NCI-H1436 treated with DMSO at 0.1 percent for 48 hours (cell line): ENCODE measurements around the gene FRK.
"Not testable (repeated sequence)": the region's sequence is repeated elsewhere in the genome, so short reads cannot be mapped to it uniquely, and the experiment has no call there.

ENCODE experiments used
- DNase-seq: peaks from one replicate; lab custom pipeline; 2025; lab: John Stamatoyannopoulos, UW

The FRK gene

DNA sequence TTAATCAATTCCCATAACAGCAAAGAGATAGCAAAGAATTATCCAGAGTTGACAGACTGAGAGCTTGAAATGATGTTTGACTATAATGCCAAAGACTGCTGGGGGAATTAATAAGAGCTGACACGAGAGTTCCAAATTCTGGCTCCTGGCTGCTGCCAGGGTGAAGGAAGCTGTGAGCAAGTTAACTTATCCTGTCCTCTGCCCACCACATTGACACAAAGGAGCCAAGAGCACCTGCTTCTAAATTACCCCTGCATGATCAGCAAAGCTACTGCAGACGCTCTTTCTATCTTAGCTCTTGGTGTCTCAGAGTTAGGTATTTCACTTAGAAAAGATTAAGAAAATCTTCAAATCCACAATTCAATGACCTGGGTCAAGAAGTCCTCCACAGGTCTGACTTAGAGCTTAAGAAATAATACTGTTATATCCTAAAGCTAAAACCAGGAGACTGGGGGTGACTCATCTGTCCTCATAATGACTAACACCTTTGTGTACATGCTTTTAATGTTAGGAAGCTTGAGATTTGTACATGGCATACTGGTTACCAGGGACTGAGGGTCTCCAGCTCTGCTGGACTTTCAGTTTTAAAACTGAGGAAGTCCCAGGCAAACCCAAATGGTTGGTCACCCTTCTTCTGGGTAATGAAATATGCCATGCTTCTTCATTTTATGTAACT is 13.2 kb upstream of the FRK start:
- no peak for DNase-seq

- DNase-seq: no peak
These were observed 11.7 kb upstream of the FRK start for GRCh38 chr6:116072368-116072767.

DNA sequence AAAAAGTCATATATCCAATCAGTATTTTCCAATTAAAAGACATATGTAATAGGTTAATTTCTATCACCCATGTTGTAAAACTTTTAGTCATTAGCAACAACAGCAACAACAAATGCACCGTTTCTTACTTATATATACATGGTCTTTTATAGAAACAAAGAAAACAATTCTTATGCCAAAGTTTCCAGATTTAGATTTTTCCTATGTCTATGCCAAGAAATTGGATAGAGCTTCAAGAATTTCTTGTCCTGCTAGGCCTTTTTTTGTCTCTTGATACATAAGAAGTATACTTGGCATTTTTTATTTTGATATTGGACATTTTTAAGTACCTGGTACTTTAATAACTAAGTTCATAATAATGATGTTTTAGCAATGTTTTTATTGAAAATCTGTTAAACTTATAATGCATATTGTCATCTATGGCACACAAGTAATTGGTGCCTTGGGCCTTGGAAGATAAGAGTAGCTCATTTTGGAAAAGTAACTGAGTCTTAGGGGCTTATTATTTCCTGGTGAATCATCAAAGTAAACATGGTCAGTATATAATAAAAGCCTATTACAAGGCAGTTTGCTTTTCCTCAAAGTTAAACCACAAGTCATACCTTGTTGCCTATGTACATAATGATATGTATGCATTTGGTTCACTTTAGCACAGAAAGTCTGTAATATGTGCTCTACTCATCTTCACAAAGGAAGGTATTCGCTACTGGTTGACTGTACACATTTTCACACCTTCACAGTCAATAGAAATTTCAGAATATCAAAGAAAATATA is 10.1 kb upstream of the FRK start:
- no peak for DNase-seq

DNA sequence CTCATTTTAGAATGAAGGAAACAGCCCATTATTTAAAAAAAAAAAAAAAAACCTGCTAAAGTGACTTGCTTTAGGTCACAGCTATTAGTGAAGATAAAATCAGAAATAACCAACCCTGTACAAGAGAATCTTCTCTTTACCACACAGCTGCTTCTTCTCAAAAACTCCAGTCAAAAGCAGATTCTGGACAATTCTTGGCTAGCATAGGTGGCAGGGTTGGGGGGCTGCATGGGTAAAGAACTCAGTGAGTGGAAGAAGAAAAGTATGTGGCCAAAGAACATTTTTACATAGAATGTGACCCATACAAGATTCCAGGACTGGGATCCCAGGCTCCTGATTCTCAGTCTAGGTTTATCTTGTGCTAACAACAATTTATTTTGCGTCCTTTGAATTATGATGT is 9.4 kb upstream of the FRK start:
- no peak for DNase-seq

DNA sequence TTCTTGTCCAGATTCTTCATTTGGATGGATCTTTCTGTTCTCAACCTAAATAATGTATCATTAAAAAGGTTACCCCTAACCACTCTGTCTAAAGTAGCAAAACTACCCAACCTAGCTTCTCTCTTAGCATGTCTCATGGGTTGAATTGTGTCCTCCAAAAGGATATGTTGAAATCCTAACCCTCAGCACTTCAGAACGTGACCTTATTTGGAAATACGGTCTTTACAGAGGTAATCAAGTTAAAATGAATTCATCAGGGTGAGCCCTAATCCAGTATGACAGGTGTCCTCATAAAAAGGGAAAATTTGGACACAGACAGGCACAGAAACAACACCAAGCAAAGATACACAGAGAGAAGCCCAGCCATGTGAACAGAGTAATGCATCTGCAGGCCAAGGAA is 6.1 kb upstream of the FRK start:
- no peak for DNase-seq

DNA sequence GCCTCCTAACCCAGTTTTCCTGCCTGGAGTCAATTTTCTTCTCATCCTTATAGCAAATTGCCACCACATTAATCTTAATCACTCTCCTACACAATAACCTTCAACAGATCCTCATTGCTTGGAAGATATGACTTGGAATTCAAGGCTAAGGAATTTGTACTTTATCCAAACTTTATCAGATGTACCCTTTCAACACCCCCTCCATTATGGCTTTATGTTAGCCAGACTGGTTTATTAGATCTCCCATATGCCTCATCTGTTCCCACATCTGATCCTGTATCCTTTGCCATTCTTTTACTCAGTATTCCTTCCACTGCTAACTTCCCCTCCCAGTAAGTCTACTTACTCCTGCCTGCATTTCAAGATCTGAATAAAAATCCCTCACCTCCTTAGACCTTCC is 4.0 kb upstream of the FRK start:
- no peak for DNase-seq

GRCh38 chr6:116062496-116062895 is 1.8 kb upstream of the FRK start:
- DNase-seq: no peak

DNA sequence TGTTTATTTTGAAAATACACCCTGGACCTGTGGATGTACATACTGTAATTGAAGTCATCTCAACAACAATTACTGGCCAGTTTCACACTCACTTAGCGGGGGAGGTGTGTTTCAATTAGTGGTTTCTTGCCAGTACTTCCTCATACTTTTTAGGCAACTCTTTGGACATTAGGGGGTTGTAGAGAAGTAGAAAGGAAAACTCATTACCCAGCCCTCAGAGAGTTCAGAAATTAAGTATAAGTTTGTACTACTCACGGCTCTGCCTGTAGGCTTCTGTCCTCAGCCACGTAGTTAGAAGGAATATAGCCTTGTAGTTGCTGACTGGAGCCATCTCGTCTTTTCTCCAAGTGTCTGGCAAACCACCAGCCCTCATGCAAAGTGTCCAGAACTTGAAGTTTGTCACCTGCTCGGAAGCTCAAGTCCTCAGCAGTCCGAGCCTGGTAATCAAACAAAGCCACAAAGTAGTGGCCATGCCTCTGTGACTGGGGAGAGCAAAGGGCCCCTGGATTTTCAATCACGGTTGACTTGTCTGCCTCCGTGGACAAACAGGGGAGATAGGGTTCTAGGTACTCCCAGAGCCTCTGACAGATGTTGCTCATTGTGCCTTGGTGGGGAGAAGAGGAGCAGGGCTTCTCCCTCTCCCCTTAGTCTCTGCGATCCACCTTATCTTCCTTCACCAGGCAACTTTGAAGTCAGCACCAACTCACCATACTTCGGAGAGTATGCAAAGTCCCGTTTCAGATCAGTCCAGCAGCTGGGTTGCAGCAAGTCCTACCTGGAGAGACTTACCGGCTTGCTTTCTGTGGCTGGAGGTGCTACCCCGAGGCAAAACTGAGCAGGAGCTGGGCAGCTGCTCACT is 749 bp downstream of the FRK start:
- DNase-seq: no peak

DNA sequence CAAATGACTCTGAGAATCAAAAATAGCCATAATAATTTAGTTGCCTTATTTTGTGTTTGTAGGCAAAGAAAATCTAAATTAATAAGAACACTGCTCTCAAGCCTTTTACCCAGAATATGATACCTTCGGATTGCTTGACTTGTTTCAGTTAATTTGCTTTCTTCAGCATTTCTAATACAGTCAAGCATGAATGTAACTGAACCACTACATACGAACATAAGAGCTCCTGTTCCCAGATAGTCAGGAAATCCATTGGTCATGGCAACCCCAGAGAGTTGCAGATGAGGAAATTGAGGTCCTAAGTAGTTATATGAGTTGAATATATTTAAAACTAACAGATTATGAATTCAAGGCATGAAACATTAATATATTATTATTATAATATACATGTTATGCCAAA is 2.9 kb downstream of the FRK start:
- no peak for DNase-seq

- no peak for DNase-seq
These were observed 5.2 kb downstream of the FRK start for GRCh38 chr6:116055513-116055912.

DNA sequence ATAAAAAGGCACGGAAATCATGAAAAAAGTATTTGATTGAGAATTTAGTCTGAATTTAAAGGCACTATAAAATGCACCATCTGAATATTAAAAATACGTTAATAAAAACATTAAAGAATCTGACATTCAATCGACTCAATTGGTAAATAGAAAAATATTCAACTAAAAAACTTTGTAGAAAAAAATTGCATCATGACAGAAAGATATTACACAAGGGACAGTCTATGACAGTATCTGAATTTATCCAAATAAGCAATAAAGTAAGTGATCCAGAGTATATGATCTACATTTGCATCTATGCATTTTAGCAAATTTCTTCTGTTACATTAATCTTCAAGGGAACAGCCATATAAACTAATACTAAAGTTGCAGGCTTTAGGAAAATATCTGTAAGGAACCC is 9.4 kb downstream of the FRK start:
- DNase-seq: no peak

DNA sequence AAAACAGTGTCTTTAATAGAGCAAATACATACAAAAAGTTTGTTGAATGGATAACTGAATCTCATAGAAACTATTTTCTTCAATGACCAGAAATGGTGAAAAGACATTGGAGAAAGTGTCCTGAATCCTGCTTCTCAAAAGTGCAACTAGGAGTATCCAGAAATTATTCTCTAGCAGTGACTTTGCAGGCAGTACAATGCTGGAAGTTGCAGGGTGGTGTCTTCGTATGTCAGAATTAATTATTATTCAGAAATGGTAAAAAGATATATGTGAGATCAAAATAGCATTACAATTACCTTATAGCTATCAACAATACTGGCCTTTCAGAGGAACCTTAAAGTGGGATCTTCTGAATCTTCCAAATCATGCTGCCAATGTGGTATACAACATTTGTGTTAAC is 10.0 kb downstream of the FRK start:
- DNase-seq: no peak

- DNase-seq: no peak
These were observed 11.4 kb downstream of the FRK start for GRCh38 chr6:116049321-116049720.

GRCh38 chr6:116047173-116047933 is 13.3 kb downstream of the FRK start:
- DNase-seq: no peak

- no peak for DNase-seq
These were observed 14.0 kb downstream of the FRK start for GRCh38 chr6:116046737-116047136.

DNA sequence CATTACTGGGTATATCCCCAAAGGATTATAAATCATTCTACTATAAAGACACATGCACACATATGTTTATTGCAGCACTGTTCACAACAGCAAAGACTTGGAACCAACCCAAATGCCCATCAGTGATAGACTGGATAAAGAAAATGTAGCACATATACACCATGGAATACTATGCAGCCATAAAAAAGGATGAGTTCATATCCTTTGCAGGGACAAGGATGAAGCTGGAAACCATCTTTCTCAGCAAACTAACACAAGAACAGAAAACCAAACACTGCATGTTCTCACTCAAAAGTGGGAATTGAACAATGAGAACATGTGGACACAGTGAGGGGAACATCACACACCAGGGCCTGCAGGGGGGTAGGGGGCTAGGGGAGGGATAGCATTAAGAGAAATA is 14.4 kb downstream of the FRK start:
- DNase-seq: not testable (repeated sequence)

- no peak for DNase-seq
These were observed 18.8 kb downstream of the FRK start for GRCh38 chr6:116041934-116042333.

- no peak for DNase-seq
These were observed 19.7 kb downstream of the FRK start for GRCh38 chr6:116040993-116041392.

DNA sequence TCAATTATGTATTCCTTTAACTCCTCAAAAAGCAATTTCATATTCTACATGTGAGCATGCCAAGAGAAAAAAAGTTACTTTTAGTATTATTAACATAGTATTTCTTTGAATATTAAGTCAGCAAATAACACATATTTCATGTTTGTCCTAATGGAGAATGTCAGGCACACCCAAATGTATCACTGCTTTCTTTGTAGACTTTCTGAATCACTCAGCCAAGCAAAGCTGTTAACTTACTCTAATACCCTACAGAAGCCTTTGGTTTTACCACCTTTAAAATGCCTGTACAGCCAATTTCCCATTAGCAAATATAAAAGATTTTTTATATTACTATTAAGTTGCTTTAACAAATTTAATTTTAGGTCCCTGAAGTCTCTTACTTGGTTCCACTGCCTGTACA is 23.8 kb downstream of the FRK start:
- no peak for DNase-seq

DNA sequence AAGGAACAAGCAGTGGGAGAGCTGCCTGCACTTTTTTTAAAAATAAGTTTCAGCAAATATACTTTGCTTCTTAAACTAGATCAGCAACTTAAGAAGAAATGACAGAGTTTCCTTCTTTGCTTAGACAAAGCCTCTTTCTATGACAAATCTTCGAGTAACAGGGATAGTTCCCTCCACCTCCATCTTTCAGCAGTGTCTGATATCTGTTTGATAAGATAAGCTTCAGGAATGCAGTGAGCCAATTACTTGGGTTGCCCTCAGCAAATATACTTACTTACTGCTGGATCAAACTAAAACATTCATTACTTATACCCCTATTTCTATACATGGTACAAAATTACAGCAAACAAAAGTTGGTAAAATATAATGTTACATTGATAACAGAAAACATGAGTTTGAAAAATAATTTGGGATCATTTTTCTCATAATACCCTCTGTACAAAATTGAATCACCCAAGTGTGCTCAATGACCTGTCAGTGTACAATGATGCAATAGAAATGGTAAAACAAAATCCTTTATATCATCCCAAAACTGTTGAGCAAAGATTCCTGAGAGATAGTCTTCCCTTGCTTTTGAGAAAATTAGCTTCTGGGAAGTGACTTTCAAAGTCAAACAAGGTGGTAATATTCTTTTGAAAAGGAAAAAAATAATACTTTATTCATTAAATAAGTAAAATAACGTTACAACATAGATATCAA is 24.5 kb downstream of the FRK start:
- DNase-seq: no peak

DNA sequence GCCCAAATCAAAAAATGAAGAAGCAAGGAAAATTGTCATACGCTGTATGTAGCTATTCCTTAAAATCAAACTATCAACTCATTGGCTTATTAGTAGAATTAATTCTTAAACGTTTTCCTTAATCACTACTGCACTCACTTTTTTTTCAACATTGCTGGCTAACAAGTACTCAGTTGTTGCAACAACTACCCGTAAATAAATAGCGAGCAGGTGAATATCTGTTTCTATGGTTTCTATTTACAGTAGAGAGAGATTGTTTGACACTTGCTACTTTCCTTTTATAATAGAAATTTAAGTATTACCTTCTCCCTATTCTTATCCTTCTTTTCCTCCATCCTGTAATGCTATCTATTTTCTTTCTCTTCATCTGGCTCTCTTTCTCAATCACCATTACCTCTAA is 25.1 kb downstream of the FRK start:
- no peak for DNase-seq

DNA sequence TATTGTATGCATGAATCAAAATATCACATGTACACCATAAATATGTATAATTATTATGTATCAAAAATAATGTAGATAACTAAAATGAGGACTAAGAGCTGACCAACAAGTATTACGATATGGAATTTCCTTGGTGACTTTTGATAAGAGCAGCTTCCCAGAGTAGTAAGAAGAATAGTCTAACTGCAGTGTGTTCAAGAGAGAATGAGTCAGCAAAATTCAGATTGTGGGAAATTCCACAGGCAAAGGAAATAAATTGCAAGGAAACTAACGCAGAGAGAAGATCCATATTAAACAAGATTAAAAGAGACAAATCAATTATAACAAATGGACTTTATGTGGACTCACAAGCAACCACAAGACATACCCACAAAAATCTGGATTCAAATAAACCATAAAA is 26.4 kb downstream of the FRK start:
- DNase-seq: no peak
